GM23248 (cell line): Measurements from ENCODE around the gene TANK.

ENCODE experiments used
- EZH2 ChIP-seq: fragments of 200-600 bp; sonication (generic); IDR thresholded peaks from 2 replicates; pipeline ENCODE4 v1.6.1; 2018; ENCODE audit warnings: antibody characterized with exemption, mild to moderate bottlenecking; ENCODE audit not compliant: insufficient read depth, poor library complexity, severe bottlenecking
- EZH2phosphoT487 ChIP-seq: fragments of 200-600 bp; sonication (generic); IDR thresholded peaks from 2 replicates; pipeline ENCODE4 v1.6.1; 2018; ENCODE audit warnings: antibody characterized with exemption, moderate library complexity, mild to moderate bottlenecking, low read depth; ENCODE audit not compliant: insufficient read depth

- TF ChIP-seq EZH2 (no peak), EZH2phosphoT487 (no peak)
Observed at GRCh38 chr2:161165266-161165665, 5.0 kb downstream of the TANK start.
